Erythroblast (primary cell): Measurements from ENCODE around the gene GTF2H3.

Source experiments
- GATA1 ChIP-seq: IDR thresholded peaks from 2 replicates; pipeline ENCODE4 v1.6.1; 2011; ENCODE audit warnings: low read depth, mild to moderate bottlenecking, control low read depth, low read length, moderate library complexity
- POLR2A ChIP-seq: IDR thresholded peaks from 2 replicates; pipeline ENCODE4 v1.6.1; 2011; ENCODE audit warnings: mild to moderate bottlenecking, low read length

- no peak for TF ChIP-seq POLR2A
- no peak for TF ChIP-seq GATA1
These were observed 37.9 kb upstream of the GTF2H3 start for GRCh38 chr12:123595729-123596128.
